H1 (cell line): ENCODE results near the gene RILPL2. TPM values are rescaled to one million over a fixed set of nuclear protein-coding genes. Genes with fewer than 3 reads are reported as not detected.
A peak's percentile ranks its signal among the peaks of the same experiment; 100 is the strongest.

Source experiments
- CTCF ChIA-PET: fragments of 300-600 bp; sonication (Branson Sonifier 250); formaldehyde crosslinking; loops from one replicate; lab custom pipeline; 2021; ENCODE audit not compliant: partially characterized antibody; lab: Charles Lee
- POLR2A ChIA-PET: fragments of 300-600 bp; sonication (Branson Sonifier 250); formaldehyde crosslinking; loops from one replicate; lab custom pipeline; 2021; ENCODE audit warnings: inconsistent platforms; ENCODE audit not compliant: partially characterized antibody; lab: Charles Lee
- DNase-seq, 2 experiments: peaks; one replicate each; pipeline versions ENCODE4 v3.0.0 to v3.0.0-alpha.2; 2010 to 2022; ENCODE audit warnings: low spot score in 2 of 2, low read depth in 1 of 2, mixed read lengths in 1 of 2
- FAIRE-seq: peaks from 2 replicates; lab custom pipeline; 2011; peaks lifted over from hg19 to GRCh38; lab: Jason Lieb, UNC
- H2AFZ ChIP-seq: 2 replicates; pipeline ENCODE4 v1.8.1; 2012; ENCODE audit warnings: low read length, inconsistent platforms
- H2AK5ac ChIP-seq: 2 replicates; pipeline ENCODE4 v1.6.1; 2013; ENCODE audit warnings: low read depth, low read length
- H2BK120ac ChIP-seq: replicated peaks from 2 replicates; pipeline ENCODE3; 2013; ENCODE audit warnings: low read depth, low read length, inconsistent platforms
- H2BK12ac ChIP-seq: 2 replicates; pipeline ENCODE4 v1.6.1; 2013; ENCODE audit warnings: low read depth, low read length
- H2BK15ac ChIP-seq: 2 replicates; pipeline ENCODE4 v1.6.1; 2013; ENCODE audit warnings: low read length
- H2BK20ac ChIP-seq: 2 replicates; pipeline ENCODE4 v1.6.1; 2013; ENCODE audit warnings: low read length
- H2BK5ac ChIP-seq: 2 replicates; pipeline ENCODE4 v1.6.1; 2013; ENCODE audit warnings: low read depth, low read length
- H3K14ac ChIP-seq: 2 replicates; pipeline ENCODE4 v1.6.1; 2013; ENCODE audit warnings: inconsistent platforms; ENCODE audit not compliant: insufficient read length
- H3K18ac ChIP-seq: 2 replicates; pipeline ENCODE4 v1.6.1; 2013; ENCODE audit warnings: low read length; ENCODE audit errors: extremely low read depth
- H3K23ac ChIP-seq: 2 replicates; pipeline ENCODE4 v1.6.1; 2013; ENCODE audit warnings: inconsistent platforms; ENCODE audit not compliant: insufficient read length
- H3K23me2 ChIP-seq: 2 replicates; pipeline ENCODE4 v1.6.1; 2013; ENCODE audit warnings: low read depth, low read length
- H3K27ac ChIP-seq: 2 replicates; pipeline ENCODE4 v1.6.1; 2011; ENCODE audit warnings: low read depth, low read length, inconsistent platforms
- H3K27me3 ChIP-seq, 4 experiments: replicated peaks in 1 of 4; 1 replicate in 1 of 4; 2 replicates in 3 of 4; pipeline versions ENCODE4 v1.6.1 to v1.8.1; 2011 to 2013; ENCODE audit warnings: low read length in 3 of 4, mild to moderate bottlenecking in 3 of 4, inconsistent platforms in 2 of 4, mixed read lengths in 2 of 4, moderate library complexity in 1 of 4; ENCODE audit not compliant: control insufficient read depth in 3 of 4, insufficient read depth in 3 of 4; ENCODE audit errors: extremely low read depth in 1 of 4
- H3K36me3 ChIP-seq, 4 experiments: 2 replicates each; pipeline versions ENCODE4 v1.6.1 to v1.8.1; 2011 to 2013; ENCODE audit warnings: mild to moderate bottlenecking in 4 of 4, low read length in 3 of 4, moderate library complexity in 2 of 4, control low read depth in 1 of 4, inconsistent platforms in 1 of 4; ENCODE audit not compliant: insufficient read depth in 4 of 4, control insufficient read depth in 2 of 4
- H3K4ac ChIP-seq: replicated peaks from 2 replicates; pipeline ENCODE3; 2013; ENCODE audit warnings: low read length, low read depth, mixed read lengths, inconsistent platforms; ENCODE audit not compliant: insufficient read length
- H3K4me1 ChIP-seq, 4 experiments: replicated peaks in 1 of 4; 1 replicate in 1 of 4; 2 replicates in 3 of 4; pipeline versions ENCODE4 v1.6.1 to v1.8.1; 2011 to 2013; ENCODE audit warnings: low read length in 3 of 4, inconsistent platforms in 2 of 4, mixed read lengths in 1 of 4; ENCODE audit not compliant: insufficient read depth in 4 of 4, control insufficient read depth in 3 of 4
- H3K4me2 ChIP-seq, 2 experiments: 2 replicates each; pipeline versions ENCODE4 v1.6.1 to v1.8.1; 2011 to 2013; ENCODE audit warnings: low read depth in 2 of 2, low read length in 2 of 2, control low read depth in 1 of 2, inconsistent platforms in 1 of 2, mild to moderate bottlenecking in 1 of 2; ENCODE audit not compliant: insufficient read depth in 1 of 2
- H3K4me3 ChIP-seq, 4 experiments: fragments of 200-600, 300-600 bp in 1 of 4; sonication (generic), shearing (Covaris generic), sonication (Bioruptor Twin) in 1 of 4; 2 replicates each; pipeline versions ENCODE4 v1.5.1 to v1.8.1; 2011 to 2016; ENCODE audit warnings: low read length in 4 of 4, low read depth in 3 of 4, control low read depth in 2 of 4, inconsistent platforms in 2 of 4, mild to moderate bottlenecking in 2 of 4, mixed read lengths in 1 of 4, moderate library complexity in 1 of 4; ENCODE audit not compliant: insufficient read depth in 2 of 4; ENCODE audit errors: extremely low read depth in 1 of 4
- H3K56ac ChIP-seq: replicated peaks from 2 replicates; pipeline ENCODE3; 2013; ENCODE audit warnings: low read depth, mild to moderate bottlenecking, mixed read lengths, low read length, inconsistent platforms; ENCODE audit not compliant: insufficient read length
- H3K79me1 ChIP-seq: 2 replicates; pipeline ENCODE4 v1.6.1; 2013; ENCODE audit warnings: low read depth, low read length, control low read depth
- H3K79me2 ChIP-seq, 2 experiments: 2 replicates each; pipeline versions ENCODE4 v1.6.1 to v1.8.1; 2012 to 2013; ENCODE audit warnings: low read length in 2 of 2, mild to moderate bottlenecking in 2 of 2, inconsistent platforms in 1 of 2; ENCODE audit not compliant: insufficient read depth in 2 of 2, control insufficient read depth in 1 of 2
- H3K9ac ChIP-seq, 4 experiments: replicated peaks in 1 of 4; 1 replicate in 1 of 4; 2 replicates in 3 of 4; pipeline versions ENCODE4 v1.6.1 to v1.8.1; 2011 to 2013; ENCODE audit warnings: low read depth in 3 of 4, low read length in 3 of 4, control low read depth in 2 of 4, mild to moderate bottlenecking in 2 of 4, moderate library complexity in 2 of 4, inconsistent platforms in 1 of 4; ENCODE audit errors: extremely low read depth in 1 of 4
- H3K9me3 ChIP-seq, 2 experiments: 2 replicates each; pipeline versions ENCODE4 v1.6.1 to v1.8.1; 2012 to 2013; ENCODE audit warnings: mild to moderate bottlenecking in 2 of 2, moderate library complexity in 2 of 2, control low read depth in 1 of 2, inconsistent platforms in 1 of 2, low read depth in 1 of 2, low read length in 1 of 2, mixed read lengths in 1 of 2; ENCODE audit not compliant: insufficient read depth in 2 of 2
- H4K20me1 ChIP-seq, 2 experiments: replicated peaks in 1 of 2; 2 replicates each; pipeline versions ENCODE3 to v1.8.1; 2011 to 2013; ENCODE audit warnings: inconsistent platforms in 2 of 2, low read length in 2 of 2, mild to moderate bottlenecking in 1 of 2; ENCODE audit not compliant: insufficient read depth in 2 of 2, control insufficient read depth in 1 of 2
- H4K5ac ChIP-seq: 2 replicates; pipeline ENCODE4 v1.6.1; 2013; ENCODE audit warnings: low read length, low read depth, mixed read lengths, inconsistent platforms; ENCODE audit not compliant: insufficient read length
- H4K8ac ChIP-seq: 2 replicates; pipeline ENCODE4 v1.8.0; 2013; ENCODE audit warnings: mild to moderate bottlenecking, moderate library complexity, low read length, inconsistent platforms; ENCODE audit not compliant: insufficient read depth; ENCODE audit errors: extremely low read depth
- H4K91ac ChIP-seq: replicated peaks from 2 replicates; pipeline ENCODE3; 2013; ENCODE audit warnings: low read length, mixed read lengths, inconsistent platforms; ENCODE audit not compliant: insufficient read length
- KDM4A ChIP-seq: IDR thresholded peaks from one replicate; pipeline ENCODE4 v1.7.1; 2012; ENCODE audit warnings: low read depth, mild to moderate bottlenecking, moderate library complexity, low read length, inconsistent platforms; ENCODE audit not compliant: severe bottlenecking
- NANOG ChIP-seq: IDR thresholded peaks from 2 replicates; pipeline ENCODE4 v1.6.1; 2011; ENCODE audit warnings: low read length, low read depth, mild to moderate bottlenecking, inconsistent platforms; ENCODE audit not compliant: insufficient read depth, poor library complexity, severe bottlenecking
- WGBS, 2 experiments: shearing (Covaris generic) in 1 of 2; methylation state at CpG; one replicate each; pipeline versions ENCODE4 v1.1.6 to v1.1.7; 2013 to 2015; ENCODE audit warnings: low lambda C conversion rate in 2 of 2, mixed read lengths in 2 of 2, inconsistent platforms in 1 of 2, low coverage in 1 of 2, missing lambda C conversion rate in 1 of 2; ENCODE audit not compliant: insufficient replicate concordance in 2 of 2, insufficient coverage in 1 of 2, insufficient read length in 1 of 2; ENCODE audit errors: extremely low coverage in 1 of 2, missing lambda C conversion rate in 1 of 2; 5-methylcytosine and 5-hydroxymethylcytosine counted together
- polyA plus RNA-seq, 7 experiments: library from polyadenylated mRNA; depleted of rRNA in 3 of 7; stranded (reverse) in 5 of 7; unstranded in 2 of 7; fragments of >200 nt in 5 of 7; fragments of 200-250 nt in 2 of 7; gene quantifications; 1 replicate in 5 of 7; 2 replicates in 1 of 7; 4 replicates in 1 of 7; pipeline versions ENCODE4 v1.2.1 to v1.2.3, GENCODE V29; 2011 to 2013; ENCODE audit warnings: missing spikeins in 2 of 7, mixed read lengths in 2 of 7
- total RNA-seq: library from RNA; stranded (reverse); fragmentation: NEBNext Ultra II Directional; extraction: Animal tissue kit (Norgen Biotek cat#: 25700); gene quantifications from 2 replicates; pipeline ENCODE4 v1.2.1, GENCODE V29; 2021

Gene RILPL2
- total and polyA plus RNA-seq, 2 of the 8 experiments (the other 6 are each of a cell fraction or from before 2014, with no cell fraction given): 0.77 to 1.4 TPM

DNA sequence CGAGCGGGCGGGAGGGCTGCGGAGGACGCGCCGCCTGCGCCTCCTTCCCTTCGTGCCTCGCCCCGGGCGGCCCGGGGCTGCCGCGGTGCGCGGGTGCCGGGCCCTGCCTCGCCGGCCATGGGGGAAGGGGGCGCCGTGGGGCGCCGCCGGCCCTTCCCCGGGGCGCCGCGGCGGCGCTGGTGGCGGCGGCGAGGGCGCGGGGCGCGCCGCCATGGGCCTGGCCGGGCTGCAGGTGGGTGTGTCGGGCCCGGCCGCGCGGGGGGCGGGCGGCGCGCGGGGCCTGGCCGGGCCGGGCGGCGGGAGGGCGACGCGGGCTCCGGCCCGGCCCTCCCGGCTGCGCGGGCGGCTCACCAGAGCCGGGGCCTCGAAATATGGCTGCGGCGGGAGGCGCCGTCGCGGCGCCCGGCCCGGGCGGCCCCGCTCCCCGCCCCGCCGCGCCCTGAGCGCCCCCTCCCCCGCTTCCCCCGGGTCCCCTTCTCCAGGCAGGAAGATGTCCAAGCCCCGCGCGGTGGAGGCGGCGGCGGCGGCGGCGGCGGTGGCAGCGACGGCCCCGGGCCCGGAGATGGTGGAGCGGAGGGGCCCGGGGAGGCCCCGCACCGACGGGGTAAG lies 47.4 kb downstream of the RILPL2 start:
- H2BK15ac ChIP-seq: no peak overlapping the region
- no peak overlapping the region for H4K91ac ChIP-seq
- H2AK5ac ChIP-seq: no peak overlapping the region
- no peak overlapping the region for H3K56ac ChIP-seq
- H3K9ac ChIP-seq: no peak overlapping the region; a peak in 1 of 7 replicates
- ChIA-PET CTCF (no interaction called here), POLR2A (interaction anchor here (0.6 to 6.2 kb wide), 4 partner anchors 25 to 366 kb away, joined by 3 to 69 read pairs (median 4); partner anchors contain the start of genes SBNO1 and TMED2)
- H2BK12ac ChIP-seq: no peak overlapping the region
- FAIRE-seq (no peak), DNase-seq (no peak)
- no peaks in the 10 kb centered on the region; a peak in 1 of 4 replicates for H3K79me2 ChIP-seq
- no peaks in the 10 kb centered on the region for H3K79me1 ChIP-seq
- H4K8ac ChIP-seq: no peak overlapping the region
- H3K27ac ChIP-seq: no peak overlapping the region
- no peak overlapping the region for H2BK120ac ChIP-seq
- H3K4ac ChIP-seq: no peak overlapping the region
- no peak overlapping the region for H2BK5ac ChIP-seq
- no peaks in the 10 kb centered on the region for H3K9me3 ChIP-seq
- H4K20me1 ChIP-seq: peaks cover 15 to 19% of the 10 kb centered on the region in 2 experiments
- H3K4me2 ChIP-seq: peak overlapping the region; percentile 28 to 74; a peak in 2 of 4 replicates
- no peak for TF ChIP-seq NANOG
- peak; percentile 28 for TF ChIP-seq KDM4A
- peaks cover 0 to 8% (median 4%) of the 10 kb centered on the region in 4 experiments; a peak in 4 of 7 replicates for H3K4me1 ChIP-seq
- H3K4me3 ChIP-seq: peak overlapping the region; percentile 27 to 73 (median 50); a peak in 5 of 8 replicates
- H3K36me3 ChIP-seq: peaks cover 0 to 12% (median 4%) of the 10 kb centered on the region in 4 experiments; a peak in 4 of 8 replicates
- H3K18ac ChIP-seq: no peak overlapping the region
- no peak overlapping the region for H2AFZ ChIP-seq
- no peak overlapping the region for H4K5ac ChIP-seq
- H3K14ac ChIP-seq: no peak overlapping the region
- H2BK20ac ChIP-seq: no peak overlapping the region
- H3K23me2 ChIP-seq: peaks cover 14% of the 10 kb centered on the region
- peaks cover 1 to 33% (median 28%) of the 10 kb centered on the region in 4 experiments for H3K27me3 ChIP-seq
- no CpG with 5 or more reads among the region's 102 CpGs for WGBS, 2 experiments
- H3K23ac ChIP-seq: no peak overlapping the region
